HepG2 (cell line): ENCODE results near the gene CELF5. TPM values are rescaled to one million over a fixed set of nuclear protein-coding genes. Genes with fewer than 3 reads are reported as not detected.
A peak's percentile ranks its signal among the peaks of the same experiment; 100 is the strongest.

Experiments used
- ATF7 ChIP-seq, 2 experiments: fragments of 450-650 bp in 1 of 2; sonication (generic) in 1 of 2; formaldehyde crosslinking in 1 of 2; IDR thresholded peaks; 2 replicates each; pipeline versions ENCODE4 v1.4.0 to v1.6.1; 2016 to 2020; ENCODE audit warnings: antibody characterized with exemption in 1 of 2, mild to moderate bottlenecking in 1 of 2, missing genetic modification reagents in 1 of 2
- BCLAF1 ChIP-seq: fragments of 450-650 bp; IDR thresholded peaks from 2 replicates; pipeline ENCODE4 v1.6.1; 2017; ENCODE audit warnings: mild to moderate bottlenecking
- CREB1 ChIP-seq, 2 experiments: fragments of 450-650 bp in 1 of 2; IDR thresholded peaks; 2 replicates each; pipeline ENCODE4 v1.6.1; 2016 to 2017; ENCODE audit warnings: control low read depth in 1 of 2, mild to moderate bottlenecking in 1 of 2, missing compliant biosample characterization in 1 of 2, missing genetic modification characterization in 1 of 2
- GRHL1 ChIP-seq: sonication (generic); formaldehyde crosslinking; conservative IDR thresholded peaks from 2 replicates; pipeline ENCODE4 v1.8.0; 2022; ENCODE audit warnings: missing genetic modification reagents
- HNRNPH1 ChIP-seq: fragments of 200-400 bp; formaldehyde crosslinking; optimal IDR thresholded peaks from 2 replicates; pipeline ENCODE3; 2017; ENCODE audit warnings: mild to moderate bottlenecking, low read depth, low read length
- MBNL3 ChIP-seq: fragments of 250-450 bp; sonication (Bioruptor Pico); conservative IDR thresholded peaks from 2 replicates; pipeline ENCODE4 v1.8.0; 2022; ENCODE audit warnings: mild to moderate bottlenecking, inconsistent platforms
- MED13 ChIP-seq: sonication (generic); formaldehyde crosslinking; IDR thresholded peaks from 2 replicates; pipeline ENCODE4 v1.5.0; 2020; ENCODE audit warnings: missing genetic modification reagents
- MNT ChIP-seq: fragments of 450-650 bp; IDR thresholded peaks from 2 replicates; pipeline ENCODE4 v1.6.1; 2016
- MYNN ChIP-seq: sonication (generic); formaldehyde crosslinking; IDR thresholded peaks from 2 replicates; pipeline ENCODE4 v1.4.0; 2020; ENCODE audit warnings: mild to moderate bottlenecking, low read depth, missing genetic modification reagents
- NFYB ChIP-seq: sonication (generic); formaldehyde crosslinking; IDR thresholded peaks from 2 replicates; pipeline ENCODE4 v1.4.0; 2020; ENCODE audit warnings: missing genetic modification reagents
- RBFOX2 ChIP-seq: fragments of 200-400 bp; formaldehyde crosslinking; IDR thresholded peaks from 2 replicates; pipeline ENCODE4 v1.6.1; 2017; ENCODE audit warnings: low read depth, mild to moderate bottlenecking, low read length
- SALL2 ChIP-seq: sonication (generic); formaldehyde crosslinking; IDR thresholded peaks from 2 replicates; pipeline ENCODE4 v1.8.1; 2023; ENCODE audit warnings: mild to moderate bottlenecking, missing genetic modification reagents, inconsistent platforms
- ZBTB26 ChIP-seq: IDR thresholded peaks from 2 replicates; pipeline ENCODE4 v1.6.1; 2016; ENCODE audit warnings: missing compliant biosample characterization, missing genetic modification reagents, borderline replicate concordance
- ZC3H13 ChIP-seq: sonication (generic); formaldehyde crosslinking; IDR thresholded peaks from 2 replicates; pipeline ENCODE4 v1.8.1; 2023; ENCODE audit warnings: mild to moderate bottlenecking, missing genetic modification reagents, moderate library complexity
- ZFX ChIP-seq: sonication (generic); formaldehyde crosslinking; IDR thresholded peaks from 2 replicates; pipeline ENCODE4 v1.4.0; 2020; ENCODE audit warnings: mild to moderate bottlenecking, low read depth, missing genetic modification reagents, moderate library complexity
- ZNF230 ChIP-seq: sonication (generic); formaldehyde crosslinking; IDR thresholded peaks from 2 replicates; pipeline ENCODE4 v1.4.0; 2020; ENCODE audit warnings: mild to moderate bottlenecking, missing genetic modification reagents
- ZNF260 ChIP-seq: sonication (generic); formaldehyde crosslinking; IDR thresholded peaks from 2 replicates; pipeline ENCODE4 v1.4.0; 2020; ENCODE audit warnings: missing genetic modification reagents, low read depth, mild to moderate bottlenecking, borderline replicate concordance
- ZNF530 ChIP-seq: sonication (generic); formaldehyde crosslinking; IDR thresholded peaks from 2 replicates; pipeline ENCODE4 v1.5.0; 2020; ENCODE audit warnings: low read depth, mild to moderate bottlenecking, missing genetic modification reagents
- ZNF576 ChIP-seq: sonication (generic); formaldehyde crosslinking; IDR thresholded peaks from 2 replicates; pipeline ENCODE4 v1.4.0; 2020; ENCODE audit warnings: mild to moderate bottlenecking, missing genetic modification reagents
- ZNF7 ChIP-seq: IDR thresholded peaks from 2 replicates; pipeline ENCODE4 v1.6.1; 2016; ENCODE audit warnings: missing biosample characterization, missing genetic modification reagents
- ZNF709 ChIP-seq: sonication (generic); formaldehyde crosslinking; IDR thresholded peaks from 2 replicates; pipeline ENCODE4 v1.5.0; 2020; ENCODE audit warnings: mild to moderate bottlenecking, missing genetic modification reagents
- polyA plus RNA-seq, 8 experiments: library from polyadenylated mRNA; depleted of rRNA in 3 of 8; stranded (reverse) in 7 of 8; unstranded in 1 of 8; fragments of >200 nt; fragmentation: Illumina TruSeq in 4 of 8; extraction: Trizol in 4 of 8; gene quantifications; 2 replicates each; pipeline versions ENCODE4 v1.2.1 to v1.2.3, GENCODE V29; 2011 to 2016; ENCODE audit warnings: low read depth in 4 of 8, missing spikeins in 1 of 8, mixed read lengths in 1 of 8; ENCODE audit not compliant: insufficient read depth in 1 of 8
- total RNA-seq, 5 experiments: library from RNA; depleted of rRNA; stranded (reverse); fragments of >200 nt; fragmentation: Illumina TruSeq; extraction: Trizol; gene quantifications; 2 replicates each; pipeline ENCODE4 v1.2.3, GENCODE V29; 2016; ENCODE audit warnings: low read depth in 1 of 5

Gene CELF5
- total and polyA plus RNA-seq, 2 of the 13 experiments (the other 11 are each of a cell fraction or from before 2014, with no cell fraction given), result 0.31 to 0.84 TPM

- TF ChIP-seq GRHL1 (CRISPR knock-in tag) (no peak), SALL2 (CRISPR knock-in tag) (peak; percentile 34; the same call in 1 of the 2 replicates), ZNF7 (CRISPR knock-in tag) (no peak), MNT (no peak), BCLAF1 (no peak), CREB1 (IDR thresholded peaks at IDR 0.05) (no peak), CREB1 (CRISPR knock-in tag; IDR thresholded peaks at IDR 0.05) (no peak), ZNF576 (CRISPR knock-in tag) (no peak), MYNN (CRISPR knock-in tag) (no peak), ZNF260 (CRISPR knock-in tag) (no peak), RBFOX2 (peak; percentile 57), HNRNPH1 (no peak), ATF7 (IDR thresholded peaks at IDR 0.05) (no peak), ATF7 (CRISPR knock-in tag; IDR thresholded peaks at IDR 0.05) (peak; percentile 53; the same call in 1 of the 2 replicates), ZFX (CRISPR knock-in tag) (0 out of 2 replicates have a peak, but pooled peaks have one; percentile 9), NFYB (CRISPR knock-in tag) (no peak), MED13 (CRISPR knock-in tag) (peak; percentile 50; the same call in 1 of the 2 replicates), ZNF530 (CRISPR knock-in tag) (no peak), ZNF709 (CRISPR knock-in tag) (0 out of 2 replicates have a peak, but pooled peaks have one; percentile 47), ZC3H13 (0 out of 2 replicates have a peak, but pooled peaks have one; percentile 43), ZBTB26 (no peak), ZNF230 (0 out of 2 replicates have a peak, but pooled peaks have one; percentile 58), MBNL3 (no peak)
Measured at GRCh38 chr19:3186160-3186688, 38.2 kb upstream of the CELF5 start (continued).
